Measurements from ENCODE around the gene BPIFA3. TPM values are rescaled to one million over a fixed set of nuclear protein-coding genes. Genes with fewer than 3 reads are reported as not detected.

BPIFA3 gene
- total and polyA plus RNA-seq, 2 of the 8 experiments (the other 6 are each of a cell fraction or from before 2014, with no cell fraction given) = not detected

DNA sequence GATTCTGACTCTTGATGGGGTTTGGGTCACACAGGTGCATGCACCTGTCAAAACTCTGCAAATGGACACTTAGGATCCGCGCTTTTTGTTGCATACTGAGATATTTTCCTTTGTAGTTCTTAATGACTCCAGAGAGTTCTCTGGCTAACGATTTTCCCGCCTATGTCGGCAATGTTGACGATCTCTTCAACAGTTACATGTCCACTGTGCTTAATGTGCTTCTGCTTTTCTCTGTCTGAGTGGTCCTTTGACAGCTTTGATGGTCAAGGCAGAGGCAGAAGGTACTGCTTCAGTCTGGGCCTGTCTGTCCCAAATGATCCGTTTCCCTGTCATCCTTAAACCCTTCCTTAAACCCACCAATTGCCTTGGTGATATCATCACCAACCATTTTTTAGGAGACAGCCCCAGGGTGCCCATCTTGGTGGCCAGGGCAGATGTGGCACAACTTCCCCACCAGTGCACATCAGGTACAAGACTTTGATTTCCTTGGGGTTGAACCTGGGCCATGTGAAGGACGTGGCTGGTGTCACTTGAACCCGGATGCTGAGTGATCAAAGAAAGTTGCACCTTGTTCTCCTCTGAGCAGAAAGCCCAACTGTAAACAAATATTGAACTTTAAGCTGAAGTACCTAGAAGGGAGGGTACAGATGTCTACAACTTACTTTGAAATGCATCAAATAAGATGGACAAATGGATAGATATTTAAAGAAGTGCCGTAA, 55.2 kb downstream of the BPIFA3 start:
- Histone ChIP-seq H2AK5ac (ENCODE audit: low read depth, low read length) (no peak overlapping the region), H2BK15ac (ENCODE audit: low read length) (no peak overlapping the region), H3K56ac (replicated peaks; ENCODE audit: insufficient read length, low read depth, low read length) (no peak overlapping the region), H3K79me1 (ENCODE audit: low read depth, low read length) (no peaks in the 10 kb centered on the region), H3K23me2 (ENCODE audit: low read depth, low read length) (no peaks in the 10 kb centered on the region; the same call in 1 of the 2 replicates), H4K20me1 (replicated peaks in 1 of 2; ENCODE audit: control insufficient read depth in 1 of 2, insufficient read depth in 2 of 2, low read length in 2 of 2) (no peaks in the 10 kb centered on the region), H3K27ac (ENCODE audit: low read depth, low read length) (no peak overlapping the region), H4K8ac (ENCODE audit: extremely low read depth, insufficient read depth, low read length) (no peak overlapping the region), H2BK20ac (ENCODE audit: low read length) (no peak overlapping the region), H3K14ac (ENCODE audit: insufficient read length) (no peak overlapping the region), H3K23ac (ENCODE audit: insufficient read length) (no peak overlapping the region), H2AFZ (ENCODE audit: low read length) (no peak overlapping the region), H3K18ac (ENCODE audit: extremely low read depth, low read length) (no peak overlapping the region), H2BK5ac (ENCODE audit: low read depth, low read length) (no peak overlapping the region), H3K4me2 (ENCODE audit: insufficient read depth in 1 of 2, low read depth in 2 of 2, low read length in 2 of 2) (no peak overlapping the region), H3K4me1 (replicated peaks in 1 of 4; ENCODE audit: control insufficient read depth in 3 of 4, insufficient read depth in 4 of 4, low read length in 3 of 4) (peaks cover 0 to 7% (median 4%) of the 10 kb centered on the region in 4 experiments; a peak in 6 of 7 replicates), H4K5ac (ENCODE audit: insufficient read length, low read depth, low read length) (no peak overlapping the region), H3K4ac (replicated peaks; ENCODE audit: insufficient read length, low read depth, low read length) (no peak overlapping the region), H3K79me2 (ENCODE audit: control insufficient read depth in 1 of 2, insufficient read depth in 2 of 2, low read length in 2 of 2) (no peaks in the 10 kb centered on the region), H2BK120ac (replicated peaks; ENCODE audit: low read depth, low read length) (no peak overlapping the region), H3K27me3 (replicated peaks in 1 of 4; ENCODE audit: control insufficient read depth in 3 of 4, extremely low read depth in 1 of 4, insufficient read depth in 3 of 4, low read length in 3 of 4) (no peaks in the 10 kb centered on the region), H3K9me3 (ENCODE audit: insufficient read depth in 2 of 2, low read depth in 1 of 2, low read length in 1 of 2) (no peaks in the 10 kb centered on the region), H2BK12ac (ENCODE audit: low read depth, low read length) (no peak overlapping the region), H3K36me3 (ENCODE audit: control insufficient read depth in 2 of 4, insufficient read depth in 4 of 4, low read length in 3 of 4) (no peaks in the 10 kb centered on the region), H3K4me3 (ENCODE audit: extremely low read depth in 1 of 4, insufficient read depth in 2 of 4, low read depth in 3 of 4, low read length in 4 of 4) (no peak overlapping the region), H3K9ac (replicated peaks in 1 of 4; ENCODE audit: extremely low read depth in 1 of 4, low read depth in 3 of 4, low read length in 3 of 4) (no peak overlapping the region), H4K91ac (replicated peaks; ENCODE audit: insufficient read length, low read length) (no peak overlapping the region)
- no peak for DNase-seq (ENCODE audit: low read depth in 1 of 2, low spot score in 2 of 2)
- POLR2A ChIA-PET (ENCODE audit: partially characterized antibody) = no interaction called here
- FAIRE-seq = no peak
- 85% methylated on average over 10 of the region's 10 CpGs; no CpG with 5 or more reads in 1 of the 2 experiments for WGBS, 2 experiments (ENCODE audit: extremely low coverage in 1 of 2, insufficient coverage in 1 of 2, insufficient read length in 1 of 2, insufficient replicate concordance in 2 of 2, low coverage in 1 of 2, low lambda C conversion rate in 2 of 2, missing lambda C conversion rate in 1 of 2)
- CTCF ChIA-PET (ENCODE audit: partially characterized antibody) = no interaction called here
- TF ChIP-seq CHD2 (IDR thresholded peaks at IDR 0.05; ENCODE audit: low read length) (no peak), SP2 (IDR thresholded peaks at IDR 0.05; ENCODE audit: low read length) (no peak), EGR1 (IDR thresholded peaks at IDR 0.05; ENCODE audit: borderline replicate concordance, low read depth, low read length) (no peak)

Data from H1 (cell line).